H9 (cell line): ENCODE results near the gene HDLBP. TPM values are rescaled to one million over a fixed set of nuclear protein-coding genes. Genes with fewer than 3 reads are reported as not detected.

Experiments
- DNase-seq: peaks from one replicate; pipeline ENCODE4 v3.0.0-alpha.2; 2017
- H2AFZ ChIP-seq: one replicate; pipeline ENCODE4 v1.6.1; 2013; ENCODE audit warnings: mild to moderate bottlenecking, low read length, control low read depth, moderate library complexity
- H2AK5ac ChIP-seq: 2 replicates; pipeline ENCODE4 v1.6.1; 2013; ENCODE audit warnings: low read length, control low read depth, mixed read lengths; ENCODE audit not compliant: insufficient read length
- H2BK120ac ChIP-seq: one replicate; pipeline ENCODE4 v1.6.1; 2013; ENCODE audit warnings: low read depth, mild to moderate bottlenecking, low read length, control low read depth, inconsistent platforms; ENCODE audit not compliant: poor library complexity, severe bottlenecking
- H2BK12ac ChIP-seq: 2 replicates; pipeline ENCODE4 v1.6.1; 2013; ENCODE audit warnings: low read length, control low read depth, mixed read lengths, low read depth; ENCODE audit not compliant: insufficient read length
- H2BK15ac ChIP-seq: 2 replicates; pipeline ENCODE4 v1.6.1; 2013; ENCODE audit warnings: low read depth, low read length, control low read depth
- H2BK20ac ChIP-seq: one replicate; pipeline ENCODE4 v1.6.1; 2013; ENCODE audit warnings: low read depth, mild to moderate bottlenecking, low read length, control low read depth, inconsistent platforms; ENCODE audit not compliant: poor library complexity, severe bottlenecking
- H2BK5ac ChIP-seq: 2 replicates; pipeline ENCODE4 v1.6.1; 2013; ENCODE audit warnings: low read length, control low read depth, mixed read lengths; ENCODE audit not compliant: insufficient read length
- H3K14ac ChIP-seq: 2 replicates; pipeline ENCODE4 v1.6.1; 2013; ENCODE audit warnings: low read length, control low read depth; ENCODE audit not compliant: insufficient read depth
- H3K18ac ChIP-seq: 2 replicates; pipeline ENCODE4 v1.6.1; 2013; ENCODE audit warnings: low read depth, mild to moderate bottlenecking, mixed read lengths, low read length, control low read depth; ENCODE audit not compliant: insufficient read length
- H3K23ac ChIP-seq: 2 replicates; pipeline ENCODE4 v1.6.1; 2013; ENCODE audit warnings: low read length, control low read depth, mixed read lengths, low read depth; ENCODE audit not compliant: insufficient read length
- H3K23me2 ChIP-seq: 2 replicates; pipeline ENCODE4 v1.6.1; 2013; ENCODE audit warnings: low read depth, mild to moderate bottlenecking, mixed read lengths, low read length, control low read depth; ENCODE audit not compliant: insufficient read length, poor library complexity, severe bottlenecking
- H3K27ac ChIP-seq: 2 replicates; pipeline ENCODE4 v1.5.1; 2013; ENCODE audit warnings: low read length, control low read depth, mixed read lengths, low read depth; ENCODE audit not compliant: insufficient read length
- H3K27me3 ChIP-seq: 2 replicates; pipeline ENCODE4 v1.6.1; 2013; ENCODE audit warnings: low read length, control low read depth, inconsistent platforms; ENCODE audit not compliant: insufficient read depth
- H3K4ac ChIP-seq: 2 replicates; pipeline ENCODE4 v1.6.1; 2013; ENCODE audit warnings: low read depth, mild to moderate bottlenecking, control low read depth, inconsistent platforms, low read length, moderate library complexity
- H3K4me1 ChIP-seq: 2 replicates; pipeline ENCODE4 v1.6.1; 2013; ENCODE audit warnings: low read length, control low read depth, inconsistent platforms; ENCODE audit not compliant: insufficient read depth
- H3K4me2 ChIP-seq: 2 replicates; pipeline ENCODE4 v1.6.1; 2013; ENCODE audit warnings: low read length, control low read depth, mixed read lengths; ENCODE audit not compliant: insufficient read length, insufficient read depth
- H3K56ac ChIP-seq: 2 replicates; pipeline ENCODE4 v1.6.1; 2013; ENCODE audit warnings: low read depth, mild to moderate bottlenecking, mixed read lengths, low read length, control low read depth; ENCODE audit not compliant: insufficient read length
- H3K79me1 ChIP-seq: 2 replicates; pipeline ENCODE4 v1.6.1; 2013; ENCODE audit warnings: low read depth, mild to moderate bottlenecking, moderate library complexity, low read length, control low read depth, inconsistent platforms; ENCODE audit not compliant: insufficient read depth, poor library complexity, severe bottlenecking
- H3K79me2 ChIP-seq: 2 replicates; pipeline ENCODE4 v1.6.1; 2013; ENCODE audit warnings: low read length, control low read depth, inconsistent platforms; ENCODE audit not compliant: insufficient read depth
- H3K9ac ChIP-seq: 2 replicates; pipeline ENCODE4 v1.6.1; 2013; ENCODE audit warnings: low read length, control low read depth, mixed read lengths; ENCODE audit not compliant: insufficient read length; ENCODE audit errors: extremely low read depth
- H3K9me3 ChIP-seq: one replicate; pipeline ENCODE4 v1.6.1; 2013; ENCODE audit warnings: low read depth, low read length, inconsistent platforms; ENCODE audit not compliant: control insufficient read depth
- H3T11ph ChIP-seq: one replicate; pipeline ENCODE4 v1.6.1; 2013; ENCODE audit warnings: mild to moderate bottlenecking, low read length, control low read depth, inconsistent platforms
- H4K20me1 ChIP-seq: one replicate; pipeline ENCODE4 v1.6.1; 2013; ENCODE audit not compliant: control insufficient read depth, insufficient read length, insufficient read depth
- H4K5ac ChIP-seq: 2 replicates; pipeline ENCODE4 v1.6.1; 2013; ENCODE audit warnings: low read depth, mild to moderate bottlenecking, mixed read lengths, low read length, control low read depth; ENCODE audit not compliant: insufficient read length
- H4K8ac ChIP-seq: replicated peaks from 2 replicates; pipeline ENCODE4 v1.6.1; 2013; ENCODE audit warnings: low read length, control low read depth, mixed read lengths, low read depth; ENCODE audit not compliant: insufficient read length
- H4K91ac ChIP-seq: 2 replicates; pipeline ENCODE4 v1.6.1; 2013; ENCODE audit warnings: low read depth, mild to moderate bottlenecking, moderate library complexity, mixed read lengths, low read length, control low read depth; ENCODE audit not compliant: insufficient read length
- H3K27ac Mint-ChIP-seq, 3 experiments: 2 replicates in 2 of 3; 3 replicates in 1 of 3; pipeline ENCODE4 v1.8.0; 2020 to 2021; ENCODE audit warnings: mixed read lengths in 3 of 3, mild to moderate bottlenecking in 1 of 3, moderate library complexity in 1 of 3
- H3K27me3 Mint-ChIP-seq: 2 replicates; pipeline ENCODE4 v1.8.0; 2021; ENCODE audit warnings: low read depth, mild to moderate bottlenecking, moderate library complexity, mixed read lengths
- H3K36me3 Mint-ChIP-seq, 3 experiments: 2 replicates in 2 of 3; 3 replicates in 1 of 3; pipeline ENCODE4 v1.8.0; 2020 to 2021; ENCODE audit warnings: low read depth in 3 of 3, mixed read lengths in 3 of 3; ENCODE audit not compliant: insufficient read depth in 1 of 3
- H3K4me1 Mint-ChIP-seq, 2 experiments: 2 replicates each; pipeline ENCODE4 v1.8.0; 2020; ENCODE audit warnings: mixed read lengths in 2 of 2
- H3K4me3 Mint-ChIP-seq, 2 experiments: 2 replicates in 1 of 2; 3 replicates in 1 of 2; pipeline ENCODE4 v1.8.0; 2020 to 2021; ENCODE audit warnings: mild to moderate bottlenecking in 2 of 2, mixed read lengths in 2 of 2, moderate library complexity in 1 of 2
- H3K9me3 Mint-ChIP-seq, 2 experiments: 2 replicates in 1 of 2; 3 replicates in 1 of 2; pipeline ENCODE4 v1.8.0; 2020; ENCODE audit warnings: mild to moderate bottlenecking in 2 of 2, mixed read lengths in 2 of 2, moderate library complexity in 1 of 2
- WGBS: extraction: QIAGEN DNeasy Blood & Tissue Kit; methylation state at CpG from one replicate; pipeline ENCODE4 v1.1.7; 2013; ENCODE audit warnings: missing lambda C conversion rate, low lambda C conversion rate, mixed read lengths; ENCODE audit not compliant: insufficient read length; ENCODE audit errors: extremely low coverage; 5-methylcytosine and 5-hydroxymethylcytosine counted together
- total RNA-seq: library from RNA; stranded (reverse); gene quantifications from 2 replicates; pipeline ENCODE4 v1.2.1, GENCODE V29; 2021
- TF ChIP-seq, protein P1 (sequence below): fragments of 200-600 bp; sonication (generic); conservative IDR thresholded peaks from 3 replicates; pipeline ENCODE4 v1.8.0; 2021; ENCODE audit warnings: antibody characterized with exemption, mild to moderate bottlenecking

Gene HDLBP
- total RNA-seq, 1 experiment from 2014 or later = 364 TPM

- H3T11ph ChIP-seq = no peak overlapping the region
- no peak overlapping the region for H3K4me2 ChIP-seq
- H4K8ac ChIP-seq = no peak overlapping the region
- H3K56ac ChIP-seq = no peak overlapping the region
- no peak overlapping the region for H2BK20ac ChIP-seq
- Mint-ChIP-seq H3K27me3 (no peaks in the 10 kb centered on the region; the same call in 1 of the 2 replicates), H3K9me3 (no peaks in the 10 kb centered on the region; a peak in 1 of 5 replicates), H3K36me3 (peaks cover 24 to 62% (median 52%) of the 10 kb centered on the region in 3 experiments; a peak in 6 of 7 replicates), H3K4me1 (peaks cover 4 to 15% of the 10 kb centered on the region in 2 experiments; a peak in 2 of 4 replicates), H3K4me3 (no peak overlapping the region), H3K27ac (peak overlapping the region in 1 of 3 experiments; percentile 59; a peak in 1 of 7 replicates)
- H3K9me3 ChIP-seq = no peaks in the 10 kb centered on the region
- H4K20me1 ChIP-seq = peaks cover 2% of the 10 kb centered on the region
- H2AK5ac ChIP-seq = no peak overlapping the region
- H2BK12ac ChIP-seq = no peak overlapping the region
- H3K18ac ChIP-seq = no peak overlapping the region
- TF ChIP-seq, protein P1, sequence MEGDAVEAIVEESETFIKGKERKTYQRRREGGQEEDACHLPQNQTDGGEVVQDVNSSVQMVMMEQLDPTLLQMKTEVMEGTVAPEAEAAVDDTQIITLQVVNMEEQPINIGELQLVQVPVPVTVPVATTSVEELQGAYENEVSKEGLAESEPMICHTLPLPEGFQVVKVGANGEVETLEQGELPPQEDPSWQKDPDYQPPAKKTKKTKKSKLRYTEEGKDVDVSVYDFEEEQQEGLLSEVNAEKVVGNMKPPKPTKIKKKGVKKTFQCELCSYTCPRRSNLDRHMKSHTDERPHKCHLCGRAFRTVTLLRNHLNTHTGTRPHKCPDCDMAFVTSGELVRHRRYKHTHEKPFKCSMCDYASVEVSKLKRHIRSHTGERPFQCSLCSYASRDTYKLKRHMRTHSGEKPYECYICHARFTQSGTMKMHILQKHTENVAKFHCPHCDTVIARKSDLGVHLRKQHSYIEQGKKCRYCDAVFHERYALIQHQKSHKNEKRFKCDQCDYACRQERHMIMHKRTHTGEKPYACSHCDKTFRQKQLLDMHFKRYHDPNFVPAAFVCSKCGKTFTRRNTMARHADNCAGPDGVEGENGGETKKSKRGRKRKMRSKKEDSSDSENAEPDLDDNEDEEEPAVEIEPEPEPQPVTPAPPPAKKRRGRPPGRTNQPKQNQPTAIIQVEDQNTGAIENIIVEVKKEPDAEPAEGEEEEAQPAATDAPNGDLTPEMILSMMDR = no peak
- H3K4ac ChIP-seq = no peak overlapping the region
- H2BK5ac ChIP-seq = no peak overlapping the region
- no peak overlapping the region for H2BK15ac ChIP-seq
- no peaks in the 10 kb centered on the region for H3K4me1 ChIP-seq
- no peak overlapping the region for H3K23ac ChIP-seq
- no peak overlapping the region for H4K91ac ChIP-seq
- no peaks in the 10 kb centered on the region for H3K27me3 ChIP-seq
- no peaks in the 10 kb centered on the region for H3K79me2 ChIP-seq
- H2BK120ac ChIP-seq = no peak overlapping the region
- no peak overlapping the region for H2AFZ ChIP-seq
- no peaks in the 10 kb centered on the region for H3K79me1 ChIP-seq
- H4K5ac ChIP-seq = no peak overlapping the region
- no peak overlapping the region for H3K27ac ChIP-seq
- no CpG with 5 or more reads among the region's 19 CpGs for WGBS
- H3K23me2 ChIP-seq = no peaks in the 10 kb centered on the region
- H3K14ac ChIP-seq = no peak overlapping the region
- DNase-seq = peak; percentile 52
- H3K9ac ChIP-seq = no peak overlapping the region
Observed at GRCh38 chr2:241226723-241227572, 88.5 kb downstream of the HDLBP start.
